Body of pancreas (tissue), 4 donors: ENCODE measurements around the gene ZBTB33.

Experiments used
- CTCF ChIP-seq, 7 experiments: fragments of 450-650 bp in 4 of 7; fragments of 200-600 bp in 3 of 7; sonication (generic) in 3 of 7; IDR thresholded peaks; one replicate each; pipeline ENCODE4 v1.5.1; 2016 to 2019; ENCODE audit warnings: antibody characterized with exemption in 7 of 7
- POLR2A ChIP-seq, 3 donors: fragments of 450-650 bp; IDR thresholded peaks; one replicate each; pipeline ENCODE4 v1.6.1; 2016; ENCODE audit warnings: antibody characterized with exemption in 3 of 3, mild to moderate bottlenecking in 2 of 3

- TF ChIP-seq CTCF (IDR thresholded peaks at IDR 0.05) (no peak), POLR2A (IDR thresholded peaks at IDR 0.05) (no peak)
Measured at GRCh38 chrX:120235284-120235683, 15.3 kb upstream of the ZBTB33 start.
